Measurements from ENCODE around the gene NCAM2.

NCAM2 gene

DNA sequence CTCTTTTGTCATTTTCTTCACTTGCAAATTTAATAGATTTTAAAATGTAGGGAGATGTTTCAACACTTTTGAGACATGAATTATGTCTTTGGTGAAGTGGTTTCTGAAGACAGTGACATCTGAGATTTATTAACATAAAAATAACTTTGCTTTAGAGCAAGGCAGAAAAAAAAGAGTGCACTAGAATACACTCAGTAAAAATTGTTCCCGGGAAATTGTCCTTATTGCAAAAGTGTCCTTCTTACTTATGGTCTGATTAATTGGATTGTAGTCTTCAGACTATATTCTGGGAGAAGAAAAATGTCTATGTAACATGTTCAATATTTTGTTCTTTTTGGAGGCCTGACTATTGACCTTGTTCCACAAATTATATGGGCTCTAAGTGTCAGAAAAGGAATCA, 468.5 kb downstream of the NCAM2 start:
- no peak for FAIRE-seq

DNA sequence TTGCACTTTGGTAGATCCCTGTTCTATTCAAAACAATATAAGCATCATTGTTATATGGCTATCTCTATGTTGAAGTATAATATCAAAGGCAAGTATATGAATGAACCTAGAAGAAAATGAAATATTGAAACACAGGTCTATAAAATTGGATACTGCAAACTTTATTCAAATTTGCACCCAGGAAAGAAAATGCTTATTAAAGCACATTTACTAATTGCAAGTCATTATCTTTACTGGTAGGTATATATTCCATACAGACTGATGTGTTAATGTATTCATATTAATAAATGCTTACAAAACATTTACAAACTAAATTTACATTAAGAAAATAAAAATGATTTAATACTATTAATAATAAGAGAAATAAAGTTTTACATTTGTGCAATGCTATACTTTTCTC, 469.8 kb downstream of the NCAM2 start:
- FAIRE-seq = no peak

DNA sequence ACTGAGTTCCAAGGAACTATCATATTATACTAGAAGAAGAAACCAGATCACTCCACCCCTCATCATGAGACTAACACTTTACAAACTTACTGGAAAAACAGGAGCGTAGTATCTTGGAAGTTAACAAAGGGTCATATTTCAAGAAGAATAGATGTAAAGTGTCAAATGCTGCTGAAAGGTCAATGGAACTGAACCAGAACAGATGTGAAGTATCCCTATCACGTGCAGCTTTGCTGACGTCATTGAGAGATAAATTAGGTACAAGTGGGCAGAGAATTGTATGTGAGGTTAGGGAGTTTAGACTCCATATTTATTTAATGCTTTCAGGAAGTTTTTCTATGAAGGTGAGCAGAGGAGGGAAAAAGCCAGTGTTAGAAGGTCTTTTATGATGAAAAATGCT, 483.0 kb downstream of the NCAM2 start:
- FAIRE-seq = no peak

DNA sequence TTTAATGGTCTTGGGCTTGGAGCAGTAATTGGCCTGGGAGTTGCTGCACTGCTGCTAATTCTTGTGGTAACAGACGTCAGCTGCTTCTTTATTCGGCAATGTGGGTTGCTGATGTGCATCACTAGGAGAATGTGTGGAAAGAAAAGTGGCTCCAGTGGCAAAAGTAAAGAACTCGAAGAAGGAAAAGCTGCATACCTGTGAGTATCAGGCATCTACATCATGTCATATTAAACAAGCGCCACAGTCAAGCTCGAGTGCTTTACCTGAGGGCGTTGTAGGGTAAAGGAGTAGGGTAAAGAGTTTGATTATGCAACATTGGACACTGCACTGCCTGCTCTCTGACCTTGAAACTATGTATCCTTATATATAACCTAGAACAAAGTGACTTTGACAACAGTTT, 510.6 kb downstream of the NCAM2 start:
- no peak for FAIRE-seq

DNA sequence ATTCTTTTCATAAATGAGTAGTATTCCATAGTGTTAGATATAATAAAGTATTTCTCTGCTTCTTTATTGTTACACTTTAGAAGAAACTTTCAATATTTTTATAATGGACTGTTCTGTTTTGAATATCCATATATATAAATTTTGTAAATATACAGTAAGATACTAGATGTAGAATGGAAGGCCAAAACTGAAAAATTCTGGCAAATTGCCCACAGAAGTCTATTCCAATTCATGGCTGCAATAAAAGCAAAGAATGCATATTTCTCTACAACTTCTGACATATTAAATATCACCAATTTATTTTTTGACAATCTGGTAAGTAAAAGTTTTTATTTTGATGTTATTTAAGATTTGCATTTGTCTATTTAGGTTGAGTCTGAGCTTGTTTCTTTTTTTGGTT, 532.5 kb downstream of the NCAM2 start:
- FAIRE-seq = no peak

DNA sequence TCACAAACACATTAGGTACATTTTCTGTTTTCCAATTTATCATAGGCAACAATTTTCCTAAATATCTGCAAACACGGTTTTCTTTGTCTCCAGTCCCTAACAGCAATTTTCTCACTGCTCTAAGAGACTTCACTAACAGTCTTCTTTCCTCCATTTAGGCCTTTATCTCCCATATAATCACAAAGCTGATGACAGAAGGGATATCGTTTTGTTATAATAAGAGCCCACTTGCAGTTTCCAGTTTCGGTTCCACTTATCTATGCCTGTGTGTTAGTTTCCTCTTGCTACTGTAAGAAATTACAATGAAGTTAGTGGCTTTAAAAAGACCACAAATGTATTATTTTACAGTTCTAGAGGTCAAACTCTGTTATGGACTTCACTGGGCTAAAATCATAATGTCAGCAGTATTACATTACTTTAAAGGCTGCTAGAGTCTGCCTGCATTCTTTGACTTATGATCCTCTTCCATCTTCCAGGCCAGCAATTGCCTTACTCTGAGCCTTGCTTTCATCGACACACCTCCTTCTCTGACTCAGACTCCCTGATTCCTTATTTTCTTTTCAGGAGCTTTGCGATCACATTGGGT, 549.3 kb downstream of the NCAM2 start:
- no peak for FAIRE-seq

DNA sequence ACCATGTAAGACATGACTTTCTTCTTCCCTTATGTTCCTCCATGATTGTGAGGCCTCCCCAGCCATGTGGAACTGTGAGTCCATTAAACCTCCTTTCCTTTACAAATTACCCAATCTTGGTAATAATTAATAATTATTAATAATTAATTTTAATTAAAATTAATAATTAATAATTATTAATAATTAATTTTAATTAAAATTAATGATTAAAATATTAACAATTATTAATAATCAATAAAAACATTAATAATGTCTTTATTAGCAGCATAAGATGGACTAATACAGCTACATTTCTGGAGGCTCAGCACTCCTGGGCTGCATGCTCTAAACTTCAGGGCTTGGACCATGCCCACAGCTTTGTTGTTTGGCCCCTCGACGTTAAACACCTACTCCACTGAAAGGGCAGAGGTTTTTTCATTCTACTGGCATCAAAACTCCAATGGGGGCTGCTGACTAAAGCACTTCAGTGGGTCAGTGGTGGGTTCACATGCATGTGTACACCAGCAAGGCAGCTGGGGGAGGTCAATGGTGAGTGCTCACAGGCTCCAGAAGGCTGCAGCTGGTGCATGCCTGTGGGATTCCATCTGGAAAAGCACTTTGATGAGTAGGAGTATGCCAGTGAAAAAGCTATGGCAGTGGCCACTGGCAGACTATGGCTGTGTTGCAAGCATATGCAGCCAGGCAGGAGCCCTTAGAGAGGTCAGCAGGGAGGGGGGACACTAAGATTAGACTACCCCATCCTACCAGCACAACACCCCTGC, 561.3 kb downstream of the NCAM2 start:
- FAIRE-seq = no peak

Measured in TTC549 (cell line).